Activated B cell treated with CpG ODN at 0.5 μM for 24 hours (primary cell): Measurements from ENCODE around the gene ICE1. TPM values are rescaled to one million over a fixed set of nuclear protein-coding genes. Genes with fewer than 3 reads are reported as not detected.

Experiments
- ATAC-seq: fragments of 200-7000 bp; cut with Tn5 transposase; one replicate; pipeline ENCODE4 v1.10.0; 2021; ENCODE audit warnings: low read depth, mild to moderate bottlenecking, moderate library complexity
- CTCF ChIA-PET: fragments of 350-600 bp; sonication (Branson Sonifier 250); formaldehyde crosslinking; loops from one replicate; lab custom pipeline; 2021; ENCODE audit warnings: antibody characterized with exemption; lab: Charles Lee
- POLR2A ChIA-PET: fragments of 350-600 bp; sonication (Branson Sonifier 250); formaldehyde crosslinking; loops from one replicate; lab custom pipeline; 2021; ENCODE audit warnings: antibody characterized with exemption; lab: Charles Lee
- DNase-seq: peaks from one replicate; pipeline ENCODE4 v3.0.0; 2022
- H3K27ac Mint-ChIP-seq: one replicate; pipeline ENCODE4 v1.8.0; 2020; ENCODE audit warnings: mixed read lengths
- H3K27me3 Mint-ChIP-seq: one replicate; pipeline ENCODE4 v1.8.0; 2021; ENCODE audit warnings: mixed read lengths
- H3K36me3 Mint-ChIP-seq: one replicate; pipeline ENCODE4 v1.8.0; 2021; ENCODE audit warnings: low read depth, mixed read lengths
- H3K4me1 Mint-ChIP-seq: one replicate; pipeline ENCODE4 v1.8.0; 2021; ENCODE audit warnings: mixed read lengths
- H3K4me3 Mint-ChIP-seq: one replicate; pipeline ENCODE4 v1.8.0; 2020; ENCODE audit warnings: mild to moderate bottlenecking, mixed read lengths
- H3K9me3 Mint-ChIP-seq: one replicate; pipeline ENCODE4 v1.8.0; 2020; ENCODE audit warnings: mixed read lengths
- intact Hi-C: fragments of 100-400 bp; cut with micrococcal nuclease; formaldehyde crosslinking; loops from one replicate; pipeline ENCODE4 v1.15.1; 2024
- total RNA-seq: library from RNA; stranded (reverse); gene quantifications from 2 replicates; pipeline ENCODE4 v1.2.3, GENCODE V29; 2022
- TF ChIP-seq, protein P1 (sequence below): fragments of 200-600 bp; IDR thresholded peaks from one replicate; pipeline ENCODE4 v1.8.0; 2022; ENCODE audit warnings: antibody characterized with exemption, mild to moderate bottlenecking

Gene ICE1
- total RNA-seq, 1 donor from 2014 or later, result 36.8 TPM

DNA sequence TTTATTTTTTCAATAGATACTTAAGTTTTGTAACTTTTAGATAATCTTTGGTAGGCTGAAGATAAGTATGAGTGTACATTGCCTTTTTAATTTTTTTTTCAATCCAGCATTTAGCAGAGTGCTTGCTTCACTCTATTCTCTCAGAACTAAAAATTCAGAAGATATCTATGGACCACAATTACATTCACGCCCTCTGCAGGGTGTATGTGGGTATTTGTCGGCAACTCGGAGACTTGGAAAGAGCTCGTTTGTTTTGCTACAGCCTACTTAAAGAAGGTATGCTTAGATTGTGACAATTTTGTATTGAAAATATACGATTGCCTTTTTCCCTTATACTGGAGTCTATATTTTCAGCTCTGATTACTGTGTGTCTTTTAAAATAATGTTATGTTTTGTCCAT lies 43.8 kb downstream of the ICE1 start:
- ATAC-seq (no peak), DNase-seq (no peak)
- TF ChIP-seq, protein P1, sequence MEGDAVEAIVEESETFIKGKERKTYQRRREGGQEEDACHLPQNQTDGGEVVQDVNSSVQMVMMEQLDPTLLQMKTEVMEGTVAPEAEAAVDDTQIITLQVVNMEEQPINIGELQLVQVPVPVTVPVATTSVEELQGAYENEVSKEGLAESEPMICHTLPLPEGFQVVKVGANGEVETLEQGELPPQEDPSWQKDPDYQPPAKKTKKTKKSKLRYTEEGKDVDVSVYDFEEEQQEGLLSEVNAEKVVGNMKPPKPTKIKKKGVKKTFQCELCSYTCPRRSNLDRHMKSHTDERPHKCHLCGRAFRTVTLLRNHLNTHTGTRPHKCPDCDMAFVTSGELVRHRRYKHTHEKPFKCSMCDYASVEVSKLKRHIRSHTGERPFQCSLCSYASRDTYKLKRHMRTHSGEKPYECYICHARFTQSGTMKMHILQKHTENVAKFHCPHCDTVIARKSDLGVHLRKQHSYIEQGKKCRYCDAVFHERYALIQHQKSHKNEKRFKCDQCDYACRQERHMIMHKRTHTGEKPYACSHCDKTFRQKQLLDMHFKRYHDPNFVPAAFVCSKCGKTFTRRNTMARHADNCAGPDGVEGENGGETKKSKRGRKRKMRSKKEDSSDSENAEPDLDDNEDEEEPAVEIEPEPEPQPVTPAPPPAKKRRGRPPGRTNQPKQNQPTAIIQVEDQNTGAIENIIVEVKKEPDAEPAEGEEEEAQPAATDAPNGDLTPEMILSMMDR, result no peak
- intact Hi-C loops, result no loop called here
- ChIA-PET CTCF (no interaction called here), POLR2A (no interaction called here)
- Mint-ChIP-seq H3K27ac (no peak overlapping the region), H3K27me3 (no peaks in the 10 kb centered on the region), H3K4me3 (no peak overlapping the region), H3K36me3 (peaks cover 82% of the 10 kb centered on the region), H3K4me1 (no peaks in the 10 kb centered on the region), H3K9me3 (no peaks in the 10 kb centered on the region)

DNA sequence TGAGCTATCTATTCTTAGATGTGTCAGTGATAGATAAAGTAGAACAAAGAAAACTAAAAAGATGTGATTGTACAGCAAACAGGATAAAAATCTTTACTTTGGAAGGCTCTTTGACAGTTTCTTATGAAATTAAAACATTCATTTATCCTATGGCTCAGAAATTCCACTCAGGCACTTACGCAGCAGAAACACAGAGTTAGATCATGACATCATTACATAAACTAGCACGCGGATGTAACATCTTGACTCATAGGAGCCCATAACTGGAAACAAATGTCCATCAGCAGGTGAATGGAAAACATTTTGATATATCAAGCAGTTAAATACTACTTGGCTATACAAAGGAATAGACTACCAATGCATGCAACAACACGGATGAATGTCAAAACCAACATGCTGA lies 45.3 kb downstream of the ICE1 start:
- CTCF ChIA-PET, result no interaction called here
- TF ChIP-seq, protein P1, result no peak
- ATAC-seq, result no peak
- intact Hi-C loops, result no loop called here
- POLR2A ChIA-PET, result no interaction called here
- no peaks in the 10 kb centered on the region for H3K27me3 Mint-ChIP-seq
- peaks cover 69% of the 10 kb centered on the region for H3K36me3 Mint-ChIP-seq
- H3K9me3 Mint-ChIP-seq, result no peaks in the 10 kb centered on the region
- no peak overlapping the region for H3K4me3 Mint-ChIP-seq
- H3K4me1 Mint-ChIP-seq, result no peaks in the 10 kb centered on the region
- DNase-seq, result no peak
- no peak overlapping the region for H3K27ac Mint-ChIP-seq

DNA sequence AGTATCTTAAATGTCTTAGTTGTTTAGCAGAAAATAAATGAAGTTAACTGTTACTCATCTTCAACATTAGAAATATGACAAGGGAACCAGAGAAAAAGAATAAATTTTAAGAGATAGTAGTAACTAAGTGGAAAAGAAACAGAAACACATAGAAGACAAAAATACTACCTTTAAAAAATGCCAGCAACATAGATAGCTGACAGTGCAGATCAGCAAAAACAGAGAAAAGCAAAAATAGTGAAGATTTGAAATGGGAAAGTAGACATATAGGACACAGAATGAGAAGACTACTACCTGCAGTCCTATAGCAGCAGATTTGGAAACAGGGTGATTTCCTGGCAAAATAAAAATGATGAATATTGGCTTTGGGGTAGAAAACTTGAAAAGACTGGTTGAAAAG lies 48.5 kb downstream of the ICE1 start:
- no peaks in the 10 kb centered on the region for H3K27me3 Mint-ChIP-seq
- no peaks in the 10 kb centered on the region for H3K9me3 Mint-ChIP-seq
- TF ChIP-seq, protein P1, result no peak
- H3K4me3 Mint-ChIP-seq, result no peak overlapping the region
- no peak for ATAC-seq
- POLR2A ChIA-PET, result no interaction called here
- H3K4me1 Mint-ChIP-seq, result no peaks in the 10 kb centered on the region
- H3K27ac Mint-ChIP-seq, result no peak overlapping the region
- H3K36me3 Mint-ChIP-seq, result peaks cover 66% of the 10 kb centered on the region
- intact Hi-C loops, result no loop called here
- CTCF ChIA-PET, result no interaction called here
- DNase-seq, result no peak

DNA sequence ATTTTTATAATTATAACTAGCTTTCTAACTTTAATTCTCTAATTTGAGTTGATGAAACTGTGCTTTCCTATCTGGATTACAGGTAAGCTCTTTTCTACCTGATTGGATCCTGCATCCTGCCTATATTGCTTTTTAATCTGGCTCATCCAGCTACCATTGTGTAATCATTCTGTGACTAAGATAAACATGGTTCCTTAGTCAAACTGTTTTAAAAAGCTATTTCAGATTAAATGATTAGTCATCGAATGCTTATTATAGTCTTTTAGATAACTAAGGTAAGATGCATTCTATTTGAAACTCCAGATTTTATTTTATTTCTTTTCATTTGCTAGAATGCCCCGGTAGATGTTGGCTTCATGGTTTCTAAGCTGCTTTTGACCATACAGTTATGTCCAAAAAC lies 50.7 kb downstream of the ICE1 start:
- H3K36me3 Mint-ChIP-seq, result peaks cover 63% of the 10 kb centered on the region
- intact Hi-C loops, result no loop called here
- no peaks in the 10 kb centered on the region for H3K4me1 Mint-ChIP-seq
- POLR2A ChIA-PET, result no interaction called here
- H3K9me3 Mint-ChIP-seq, result no peaks in the 10 kb centered on the region
- DNase-seq (no peak), ATAC-seq (no peak)
- CTCF ChIA-PET, result no interaction called here
- H3K27ac Mint-ChIP-seq, result no peak overlapping the region
- H3K27me3 Mint-ChIP-seq, result no peaks in the 10 kb centered on the region
- H3K4me3 Mint-ChIP-seq, result no peak overlapping the region
- TF ChIP-seq, protein P1, result no peak

DNA sequence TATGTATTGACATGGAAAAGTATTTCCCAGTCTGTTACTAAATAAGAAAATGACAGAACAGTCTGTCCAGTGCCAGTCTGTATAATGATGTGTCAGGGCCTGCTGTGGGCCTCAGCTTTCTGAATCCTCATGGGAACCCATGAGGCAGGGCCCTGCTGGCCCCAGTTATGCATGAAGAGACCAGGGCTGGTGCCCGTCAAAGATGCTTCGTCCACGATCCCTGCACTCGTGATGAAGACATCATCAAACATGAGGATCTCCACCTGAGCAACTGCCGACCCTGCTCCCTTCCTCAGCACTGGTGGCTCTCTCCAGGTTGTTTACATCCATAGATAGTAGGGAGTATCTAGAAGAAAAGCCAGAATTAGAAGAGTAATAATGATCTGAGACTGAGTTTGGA lies 52.5 kb downstream of the ICE1 start:
- Mint-ChIP-seq H3K4me1 (peaks cover 4% of the 10 kb centered on the region), H3K27ac (no peak overlapping the region), H3K9me3 (no peaks in the 10 kb centered on the region), H3K4me3 (no peak overlapping the region), H3K27me3 (no peaks in the 10 kb centered on the region), H3K36me3 (peaks cover 63% of the 10 kb centered on the region)
- ChIA-PET CTCF (no interaction called here), POLR2A (no interaction called here)
- intact Hi-C loops, result no loop called here
- TF ChIP-seq, protein P1, result no peak
- no peak for DNase-seq
- no peak for ATAC-seq
